Measurements from ENCODE around the gene PRR35.
A peak's percentile ranks its signal among the peaks of the same experiment; 100 is the strongest.

PRR35 gene

DNA sequence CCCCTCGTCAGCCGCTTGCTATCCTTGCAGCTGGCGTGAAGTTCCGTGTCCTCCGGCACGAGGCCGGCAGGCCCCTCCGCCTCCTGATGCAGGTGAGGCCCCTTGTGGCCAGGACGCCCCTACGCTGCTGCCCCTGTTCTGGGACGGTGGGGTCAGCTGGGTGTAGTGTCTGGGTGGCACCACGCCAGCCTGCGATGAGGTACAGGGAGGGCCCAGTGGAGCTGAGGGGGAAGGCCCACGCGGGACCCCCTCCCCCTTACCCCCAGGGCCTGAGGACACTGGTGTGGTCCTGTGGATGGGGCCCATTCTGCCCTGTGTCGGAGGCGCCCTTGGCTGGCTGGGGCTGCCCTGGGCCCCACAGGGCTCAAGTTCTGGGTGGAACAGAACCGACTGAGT is 22.0 kb downstream of the PRR35 start:
- H3K9me3 ChIP-seq (ENCODE audit: control insufficient read depth, low read depth, low read length), result no peaks in the 10 kb centered on the region
- H3K9ac ChIP-seq (ENCODE audit: low read length), result no peak overlapping the region
- H3K36me3 ChIP-seq (ENCODE audit: control insufficient read depth, low read depth, low read length), result no peaks in the 10 kb centered on the region
- peaks cover 21% of the 10 kb centered on the region for H3K27me3 ChIP-seq (ENCODE audit: control insufficient read depth, insufficient read depth, low read length)
- H3K27ac ChIP-seq (ENCODE audit: low read length), result no peak overlapping the region
- peaks cover 11% of the 10 kb centered on the region for H3K4me1 ChIP-seq (ENCODE audit: control insufficient read depth, low read depth, low read length)
- H3K4me3 ChIP-seq (ENCODE audit: low read length), result no peak overlapping the region

DNA sequence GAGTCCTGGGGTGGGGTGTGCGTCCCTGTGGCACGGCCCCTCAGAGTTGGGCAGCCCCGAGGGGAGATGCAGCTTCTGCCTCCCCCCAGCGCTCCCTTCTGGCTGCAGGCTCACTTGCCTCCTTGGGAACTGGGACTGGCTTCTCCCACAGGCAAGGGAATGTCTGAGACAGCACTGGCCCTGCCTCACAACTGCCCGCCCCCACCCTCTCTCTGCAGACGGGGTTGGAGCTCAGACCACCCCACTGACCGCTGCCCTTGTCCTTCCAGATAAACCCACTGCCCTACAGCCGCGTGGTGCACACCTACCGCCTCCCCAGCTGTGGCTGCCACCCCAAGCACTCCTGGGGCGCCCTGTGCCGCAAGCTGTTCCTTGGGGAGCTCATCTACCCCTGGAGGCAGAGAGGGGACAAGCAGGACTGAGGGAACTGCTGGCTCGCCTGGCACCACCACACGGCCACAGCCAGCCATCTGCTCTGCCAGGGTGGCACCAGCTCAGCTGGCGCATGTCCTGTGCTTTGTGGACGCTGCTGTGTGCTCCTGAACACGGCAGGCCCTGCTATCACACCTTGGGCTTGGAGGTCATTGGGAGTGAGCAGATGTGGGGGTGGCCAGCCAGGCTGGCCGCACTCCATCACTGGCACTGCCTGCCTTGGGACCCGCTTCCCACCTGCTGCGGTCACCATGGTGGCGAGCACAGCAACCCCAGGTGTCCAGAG is 22.6 kb downstream of the PRR35 start:
- no peaks in the 10 kb centered on the region for H3K9me3 ChIP-seq (ENCODE audit: control insufficient read depth, low read depth, low read length)
- H3K27ac ChIP-seq (ENCODE audit: low read length), result no peak overlapping the region
- no peaks in the 10 kb centered on the region for H3K36me3 ChIP-seq (ENCODE audit: control insufficient read depth, low read depth, low read length)
- peaks cover 26% of the 10 kb centered on the region for H3K27me3 ChIP-seq (ENCODE audit: control insufficient read depth, insufficient read depth, low read length)
- no peak overlapping the region for H3K4me3 ChIP-seq (ENCODE audit: low read length)
- peaks cover 11% of the 10 kb centered on the region for H3K4me1 ChIP-seq (ENCODE audit: control insufficient read depth, low read depth, low read length)
- no peak overlapping the region for H3K9ac ChIP-seq (ENCODE audit: low read length)

DNA sequence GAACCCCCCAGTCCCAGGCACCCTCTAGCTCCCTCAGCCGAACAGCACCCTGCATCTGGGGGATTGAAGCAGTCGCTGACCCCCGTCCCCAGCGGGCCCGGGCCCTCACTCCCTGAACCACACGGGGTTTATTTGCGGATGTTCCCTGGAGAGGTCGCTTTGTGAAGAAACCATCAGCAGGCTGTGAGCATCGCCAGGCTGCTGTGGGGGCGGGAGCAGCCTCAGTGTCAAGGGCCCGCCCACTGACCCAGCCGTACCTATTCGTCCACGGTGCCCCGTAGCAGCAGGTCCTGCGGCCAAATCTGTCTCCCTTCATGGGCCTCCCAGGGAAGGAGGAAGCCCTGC is 23.2 kb downstream of the PRR35 start:
- H3K27me3 ChIP-seq (ENCODE audit: control insufficient read depth, insufficient read depth, low read length), result peaks cover 27% of the 10 kb centered on the region
- no peaks in the 10 kb centered on the region for H3K36me3 ChIP-seq (ENCODE audit: control insufficient read depth, low read depth, low read length)
- H3K4me3 ChIP-seq (ENCODE audit: low read length), result no peak overlapping the region
- no peak overlapping the region for H3K9ac ChIP-seq (ENCODE audit: low read length)
- no peak overlapping the region for H3K27ac ChIP-seq (ENCODE audit: low read length)
- H3K4me1 ChIP-seq (ENCODE audit: control insufficient read depth, low read depth, low read length), result peaks cover 11% of the 10 kb centered on the region
- no peaks in the 10 kb centered on the region for H3K9me3 ChIP-seq (ENCODE audit: control insufficient read depth, low read depth, low read length)

DNA sequence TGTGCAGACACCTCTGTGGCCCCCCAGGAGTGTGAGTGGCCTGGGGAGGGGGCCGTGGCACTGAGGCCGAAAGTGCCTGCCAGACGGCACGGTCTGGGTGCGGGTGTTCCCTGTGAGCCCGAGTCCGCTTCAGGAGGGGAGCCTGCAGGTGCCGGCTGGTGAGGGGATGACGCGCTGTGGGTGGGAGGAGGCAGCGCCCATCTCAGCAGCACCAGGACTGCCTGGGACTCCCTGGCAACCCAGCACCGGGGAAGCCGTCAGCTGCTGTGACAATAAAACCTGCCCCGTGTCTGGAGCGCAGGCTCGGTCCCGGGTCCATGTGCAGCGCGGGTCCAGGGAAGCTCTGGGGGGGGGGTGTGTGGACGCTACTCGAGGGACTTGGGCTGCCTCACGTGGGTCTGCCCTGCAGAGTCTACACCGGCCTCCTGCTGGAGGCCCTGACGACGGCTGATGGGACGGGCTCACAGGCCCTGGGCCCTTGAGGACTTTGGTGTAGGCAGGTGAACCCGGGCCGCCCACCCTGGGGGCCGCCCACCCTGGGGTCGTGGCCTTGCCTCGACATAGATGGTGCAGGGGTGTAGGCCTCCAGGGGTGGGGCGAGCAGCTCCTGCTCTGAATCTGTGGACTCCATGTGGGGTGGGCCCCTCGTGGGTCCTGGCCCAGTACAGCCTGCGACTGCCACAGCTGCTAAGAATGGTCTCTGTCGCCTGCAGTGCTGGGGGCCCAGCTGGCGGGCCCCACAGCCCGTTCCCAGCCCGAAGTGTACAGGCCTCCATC is 23.8 kb downstream of the PRR35 start:
- Histone ChIP-seq H3K36me3 (ENCODE audit: control insufficient read depth, low read depth, low read length) (no peaks in the 10 kb centered on the region), H3K9ac (ENCODE audit: low read length) (no peak overlapping the region), H3K27me3 (ENCODE audit: control insufficient read depth, insufficient read depth, low read length) (peaks cover 27% of the 10 kb centered on the region), H3K4me3 (ENCODE audit: low read length) (peak overlapping the region; percentile 21), H3K9me3 (ENCODE audit: control insufficient read depth, low read depth, low read length) (no peaks in the 10 kb centered on the region), H3K27ac (ENCODE audit: low read length) (no peak overlapping the region), H3K4me1 (ENCODE audit: control insufficient read depth, low read depth, low read length) (peaks cover 11% of the 10 kb centered on the region)

DNA sequence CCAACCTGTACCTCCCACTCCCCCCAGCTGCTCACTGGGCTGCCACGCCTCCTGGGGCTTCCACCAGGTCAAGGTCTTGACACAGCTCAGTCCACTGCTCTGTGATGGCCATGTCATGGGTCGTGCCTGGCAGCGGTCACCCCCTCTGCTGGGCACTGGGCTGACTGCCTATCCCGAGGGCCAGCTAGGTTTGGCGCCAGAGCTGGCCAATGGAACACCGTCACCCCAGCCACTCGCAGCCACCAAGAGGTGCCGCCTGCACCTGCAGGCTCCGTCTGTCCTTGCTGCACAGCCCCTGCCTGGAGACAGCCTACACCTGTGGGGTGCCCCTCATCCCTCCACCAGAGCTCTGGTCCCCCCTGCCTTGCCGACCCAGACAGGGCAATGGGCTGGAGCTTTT is 25.2 kb downstream of the PRR35 start:
- Histone ChIP-seq H3K9me3 (ENCODE audit: control insufficient read depth, low read depth, low read length) (no peaks in the 10 kb centered on the region), H3K27me3 (ENCODE audit: control insufficient read depth, insufficient read depth, low read length) (peaks cover 27% of the 10 kb centered on the region), H3K4me3 (ENCODE audit: low read length) (no peak overlapping the region), H3K27ac (ENCODE audit: low read length) (no peak overlapping the region), H3K4me1 (ENCODE audit: control insufficient read depth, low read depth, low read length) (peaks cover 11% of the 10 kb centered on the region), H3K9ac (ENCODE audit: low read length) (no peak overlapping the region), H3K36me3 (ENCODE audit: control insufficient read depth, low read depth, low read length) (no peaks in the 10 kb centered on the region)

DNA sequence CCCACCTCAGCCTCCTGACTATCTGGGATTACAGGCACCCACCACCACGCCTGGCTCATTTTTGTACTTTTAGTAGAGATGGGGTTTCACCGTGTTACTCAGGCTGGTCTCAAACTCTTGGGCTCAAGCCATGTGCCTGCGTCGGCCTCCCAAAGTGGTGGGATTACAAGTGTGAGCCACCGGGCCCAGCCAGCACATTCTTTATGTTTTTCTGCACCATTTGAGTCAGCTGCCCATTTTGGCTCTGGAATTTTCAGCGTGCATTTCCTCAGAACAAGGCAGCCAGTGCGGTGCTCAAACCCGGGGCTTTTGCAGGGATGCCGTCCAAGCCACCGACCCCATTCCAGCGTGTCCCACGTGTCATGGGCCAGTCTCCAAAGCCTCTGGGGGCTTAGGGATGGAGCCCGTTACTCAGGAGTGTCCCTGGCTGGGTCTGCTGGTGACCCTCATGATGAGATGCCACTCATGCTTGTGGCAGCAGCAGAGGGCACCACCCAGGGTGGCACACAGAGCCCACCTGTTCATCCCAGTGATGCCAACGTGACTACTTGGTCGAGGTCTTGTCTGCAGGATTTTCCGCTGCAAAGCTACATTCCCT is 26.0 kb downstream of the PRR35 start:
- no peaks in the 10 kb centered on the region for H3K9me3 ChIP-seq (ENCODE audit: control insufficient read depth, low read depth, low read length)
- no peak overlapping the region for H3K27ac ChIP-seq (ENCODE audit: low read length)
- H3K36me3 ChIP-seq (ENCODE audit: control insufficient read depth, low read depth, low read length), result no peaks in the 10 kb centered on the region
- peaks cover 35% of the 10 kb centered on the region for H3K27me3 ChIP-seq (ENCODE audit: control insufficient read depth, insufficient read depth, low read length)
- H3K4me1 ChIP-seq (ENCODE audit: control insufficient read depth, low read depth, low read length), result peaks cover 11% of the 10 kb centered on the region
- no peak overlapping the region for H3K9ac ChIP-seq (ENCODE audit: low read length)
- no peak overlapping the region for H3K4me3 ChIP-seq (ENCODE audit: low read length)

DNA sequence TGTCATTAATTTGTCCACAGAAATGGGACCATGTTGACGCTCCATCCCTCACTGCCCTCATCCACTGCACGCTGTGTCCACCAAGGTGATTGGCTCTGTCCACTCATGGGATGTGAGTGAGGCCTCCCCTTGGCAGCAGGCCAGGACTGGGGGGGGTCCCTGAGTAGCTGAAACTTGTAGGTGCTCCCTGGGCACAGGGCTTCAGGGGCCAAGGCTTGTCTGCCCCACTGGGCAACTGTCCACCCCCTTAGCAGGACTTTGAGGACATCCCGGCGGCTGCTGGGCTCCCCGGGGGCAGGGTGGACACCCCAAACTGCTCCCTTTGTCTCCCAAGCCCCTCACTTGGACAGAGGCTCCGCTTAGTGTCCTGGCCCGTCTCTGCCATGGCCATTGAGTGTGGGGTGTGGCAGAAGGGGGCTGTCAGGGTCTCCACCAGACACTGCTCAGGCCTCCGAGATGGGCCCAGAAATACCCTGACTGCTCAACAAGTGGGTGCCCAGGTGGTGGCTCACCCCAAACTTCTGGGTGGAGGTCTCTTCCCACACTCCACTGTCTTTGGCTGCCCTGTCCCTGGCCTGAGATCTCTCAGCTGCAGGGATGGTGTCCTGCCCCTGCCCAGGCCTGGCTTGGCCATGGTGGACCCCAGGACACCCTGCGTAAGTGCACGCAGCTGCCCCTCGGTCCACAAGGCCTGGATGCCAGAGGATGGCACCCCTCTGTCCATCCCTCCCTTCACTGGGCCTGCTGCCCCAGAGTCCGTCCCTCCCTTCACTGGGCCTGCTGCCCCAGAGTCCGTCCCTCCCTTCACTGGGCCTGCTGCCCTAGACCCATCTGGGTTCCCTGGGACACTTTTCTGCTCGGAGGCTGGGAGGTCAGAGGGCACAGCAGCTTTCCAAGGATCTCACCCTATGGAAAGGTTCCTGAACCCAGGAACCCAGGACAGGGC is 26.7 kb downstream of the PRR35 start:
- peaks cover 11% of the 10 kb centered on the region for H3K4me1 ChIP-seq (ENCODE audit: control insufficient read depth, low read depth, low read length)
- no peaks in the 10 kb centered on the region for H3K9me3 ChIP-seq (ENCODE audit: control insufficient read depth, low read depth, low read length)
- H3K9ac ChIP-seq (ENCODE audit: low read length), result no peak overlapping the region
- peaks cover 42% of the 10 kb centered on the region for H3K27me3 ChIP-seq (ENCODE audit: control insufficient read depth, insufficient read depth, low read length)
- no peaks in the 10 kb centered on the region for H3K36me3 ChIP-seq (ENCODE audit: control insufficient read depth, low read depth, low read length)
- no peak overlapping the region for H3K4me3 ChIP-seq (ENCODE audit: low read length)
- no peak overlapping the region for H3K27ac ChIP-seq (ENCODE audit: low read length)

DNA sequence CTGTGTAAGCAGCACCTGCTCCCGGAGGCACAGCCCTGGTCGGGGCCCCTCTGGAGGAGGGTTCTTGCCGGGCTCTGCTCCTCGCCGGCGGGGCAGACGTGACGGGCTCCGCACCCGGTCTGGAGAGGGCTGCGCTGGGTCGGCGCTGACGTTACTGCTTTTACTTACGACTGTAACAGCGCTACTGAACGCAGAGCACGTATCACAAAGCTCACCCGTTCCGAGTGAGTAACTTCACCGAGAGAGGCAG is 28.4 kb downstream of the PRR35 start:
- Histone ChIP-seq H3K4me1 (ENCODE audit: control insufficient read depth, low read depth, low read length) (peaks cover 5% of the 10 kb centered on the region), H3K4me3 (ENCODE audit: low read length) (peak overlapping the region; percentile 86), H3K27me3 (ENCODE audit: control insufficient read depth, insufficient read depth, low read length) (peaks cover 44% of the 10 kb centered on the region), H3K9me3 (ENCODE audit: control insufficient read depth, low read depth, low read length) (no peaks in the 10 kb centered on the region), H3K36me3 (ENCODE audit: control insufficient read depth, low read depth, low read length) (peaks cover 5% of the 10 kb centered on the region), H3K27ac (ENCODE audit: low read length) (peak overlapping the region; percentile 41), H3K9ac (ENCODE audit: low read length) (peak overlapping the region; percentile 89)

DNA sequence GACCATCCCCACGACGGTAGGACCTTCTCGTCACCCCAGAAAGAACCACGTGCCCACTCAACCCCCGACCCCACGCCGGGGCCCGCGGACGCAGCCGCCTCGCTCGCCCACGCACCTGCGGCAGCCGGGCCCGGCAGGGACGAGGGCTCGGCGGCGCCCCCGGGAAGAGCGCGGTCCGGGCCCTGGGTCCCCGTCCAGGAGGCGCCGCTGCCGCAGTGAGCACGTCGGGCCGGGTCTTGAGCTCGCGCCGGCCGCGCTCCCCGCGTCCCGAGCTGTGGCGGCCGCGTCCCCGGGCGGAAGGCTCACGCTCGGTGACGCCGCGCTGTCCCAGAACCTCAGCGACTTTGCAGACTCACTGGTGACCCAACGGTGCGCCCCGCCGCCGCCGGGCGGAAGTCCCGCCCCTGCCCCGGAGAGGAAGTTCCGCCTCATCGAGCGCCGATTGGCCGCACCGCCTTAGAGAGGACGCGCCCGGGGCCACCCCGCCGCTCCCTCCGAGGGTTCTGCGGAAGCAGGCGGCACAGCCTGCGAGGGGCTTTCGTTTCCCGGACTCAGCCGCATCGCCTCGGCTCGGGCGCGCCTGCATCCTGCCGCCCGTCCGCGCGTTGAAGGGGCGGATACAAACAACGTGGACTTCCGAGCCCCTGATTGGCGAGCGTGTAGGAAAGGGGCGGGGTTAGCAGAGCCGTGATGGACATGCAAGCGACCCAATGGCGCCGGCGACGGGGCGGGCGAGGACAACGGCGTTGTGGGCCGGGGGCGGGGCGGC is 28.9 kb downstream of the PRR35 start:
- peaks cover 5% of the 10 kb centered on the region for H3K36me3 ChIP-seq (ENCODE audit: control insufficient read depth, low read depth, low read length)
- H3K27me3 ChIP-seq (ENCODE audit: control insufficient read depth, insufficient read depth, low read length), result peaks cover 44% of the 10 kb centered on the region

DNA sequence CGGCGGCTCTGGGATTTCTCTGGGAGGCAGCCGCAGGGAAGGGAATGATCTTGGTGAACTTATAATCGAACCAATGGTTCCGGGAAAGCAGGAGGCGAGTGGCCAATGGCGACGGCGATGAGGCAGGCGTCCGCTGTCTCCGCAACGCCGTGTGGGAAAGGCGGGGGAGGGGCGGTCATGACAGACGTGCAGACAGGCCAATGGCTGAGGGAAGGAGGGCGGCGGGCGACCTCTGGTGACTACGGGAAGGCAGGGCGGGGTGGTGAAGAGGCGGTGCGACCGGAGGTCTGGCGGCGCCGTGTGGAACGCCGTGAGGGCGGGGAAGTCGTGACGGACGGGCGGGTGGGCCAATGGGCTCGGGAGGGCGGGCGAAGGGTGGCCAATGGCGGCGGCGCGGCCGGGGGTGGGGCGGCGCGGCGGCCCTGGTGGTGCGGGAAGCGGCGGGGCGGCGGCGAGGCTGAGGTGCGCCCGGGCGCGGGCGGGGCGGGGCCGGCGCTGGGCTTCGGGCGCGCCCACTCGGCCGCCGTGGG is 29.5 kb downstream of the PRR35 start, which contains the start of gene RAB40C:
RAB40C (plus strand) TSS at position 409 of the 530 bp plus-strand sequence. CDS start 226 bp downstream, outside the sequence.
- Histone ChIP-seq H3K4me3 (ENCODE audit: low read length) (peak within 1 kb of the TSS; percentile 86), H3K36me3 (ENCODE audit: control insufficient read depth, low read depth, low read length) (peaks cover 5% of the 10 kb centered on the region), H3K27me3 (ENCODE audit: control insufficient read depth, insufficient read depth, low read length) (peaks cover 44% of the 10 kb centered on the region), H3K27ac (ENCODE audit: low read length) (peak within 1 kb of the TSS; percentile 94), H3K9me3 (ENCODE audit: control insufficient read depth, low read depth, low read length) (no peaks in the 10 kb centered on the region), H3K4me1 (ENCODE audit: control insufficient read depth, low read depth, low read length) (no peaks in the 10 kb centered on the region), H3K9ac (ENCODE audit: low read length) (peak within 1 kb of the TSS; percentile 89)

More for the DNA sequence above, 28.9 kb downstream of the PRR35 start:
- peaks cover under 1% of the 10 kb centered on the region for H3K4me1 ChIP-seq (ENCODE audit: control insufficient read depth, low read depth, low read length)
- peak overlapping the region; percentile 89 for H3K9ac ChIP-seq (ENCODE audit: low read length)
- H3K27ac ChIP-seq (ENCODE audit: low read length), result peak overlapping the region; percentile 94
- H3K9me3 ChIP-seq (ENCODE audit: control insufficient read depth, low read depth, low read length), result no peaks in the 10 kb centered on the region
- peak overlapping the region; percentile 86 for H3K4me3 ChIP-seq (ENCODE audit: low read length)

Data from iPS-18a (cell line).